NCI-H82 (cell line): ENCODE measurements around the gene DNM3.
A peak's percentile ranks its signal among the peaks of the same experiment; 100 is the strongest.
"Not testable (repeated sequence)": the region's sequence is repeated elsewhere in the genome, so short reads cannot be mapped to it uniquely, and the experiment has no call there.

ENCODE experiments used
- DNase-seq: peaks from one replicate; lab custom pipeline; 2025; lab: John Stamatoyannopoulos, UW

Gene DNM3

DNA sequence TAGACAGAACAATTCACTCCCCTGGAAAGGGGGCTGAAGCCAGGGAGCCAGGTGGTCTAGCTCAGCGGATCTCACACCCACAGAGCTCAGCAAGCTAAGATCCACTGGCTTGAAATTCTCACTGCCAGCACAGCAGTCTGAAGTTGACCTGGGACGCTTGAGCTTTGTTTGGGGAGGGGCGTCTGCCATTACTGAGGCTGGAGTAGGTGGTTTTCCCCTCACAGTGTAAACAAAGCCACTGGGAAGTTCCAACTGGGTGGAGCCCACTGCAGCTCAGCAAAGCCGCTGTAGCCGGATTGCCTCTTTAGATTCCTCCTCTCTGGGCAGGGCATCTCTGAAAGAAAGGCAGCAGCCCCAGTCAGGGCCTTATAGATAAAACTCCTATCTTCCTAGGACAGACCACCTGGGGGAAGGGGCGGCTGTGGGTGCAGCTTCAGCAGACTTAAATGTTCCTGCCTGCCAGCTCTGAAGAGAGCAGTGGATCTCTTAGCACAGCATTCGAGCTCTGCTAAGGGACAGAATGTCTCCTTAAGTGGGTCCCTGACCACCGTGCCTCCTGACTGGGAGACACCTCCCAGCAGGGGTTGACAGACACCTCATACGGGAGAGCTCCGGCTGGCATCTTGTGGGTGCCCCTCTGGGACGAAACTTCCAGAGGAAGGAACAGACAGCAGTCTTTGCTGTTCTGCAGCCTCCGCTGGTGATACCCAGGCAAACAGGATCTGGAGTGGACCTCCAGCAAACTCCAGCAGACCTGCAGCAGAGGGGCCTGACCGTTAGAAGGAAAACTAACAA, 183.8 kb downstream of the DNM3 start:
- DNase-seq, result not testable (repeated sequence)

DNA sequence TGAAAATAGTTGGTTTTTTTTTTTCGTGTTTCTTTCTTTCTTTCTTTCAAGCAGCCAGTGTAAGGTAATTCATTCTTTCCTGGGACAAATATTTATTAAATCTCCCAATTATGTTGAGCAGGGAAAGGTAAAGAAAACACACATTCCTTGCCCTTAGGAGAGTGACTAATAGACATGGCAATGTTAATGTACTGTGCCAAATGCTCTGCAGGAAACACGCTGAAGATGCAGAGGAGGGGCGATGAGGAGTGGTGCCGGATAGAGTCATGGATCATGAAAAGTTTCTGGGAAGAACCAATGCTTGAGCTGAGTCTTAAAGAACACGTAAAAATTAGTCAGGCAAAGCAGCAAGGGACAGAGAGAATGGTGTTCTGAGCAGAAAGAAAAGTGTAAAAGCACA, 199.2 kb downstream of the DNM3 start:
- DNase-seq, result no peak

DNA sequence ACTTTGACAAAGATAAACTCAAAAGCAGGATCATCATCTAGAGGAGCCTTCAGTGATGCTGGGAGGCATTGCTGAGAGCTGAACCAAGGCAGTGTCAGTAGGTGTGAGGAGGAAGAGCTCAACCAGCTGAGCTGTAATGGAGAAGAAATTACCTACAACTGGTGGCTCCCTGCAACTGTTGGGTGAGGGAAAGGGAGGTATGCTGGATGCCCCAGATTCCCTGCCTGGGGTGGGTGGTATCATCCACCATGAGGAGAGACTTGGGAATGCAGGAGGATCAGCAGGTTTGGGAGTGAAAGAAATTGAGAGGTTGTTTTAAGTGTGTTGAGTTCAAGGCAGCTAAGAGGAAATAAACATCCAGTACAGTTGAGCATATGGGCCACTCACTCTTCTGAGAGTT, 199.8 kb downstream of the DNM3 start:
- DNase-seq, result no peak

DNA sequence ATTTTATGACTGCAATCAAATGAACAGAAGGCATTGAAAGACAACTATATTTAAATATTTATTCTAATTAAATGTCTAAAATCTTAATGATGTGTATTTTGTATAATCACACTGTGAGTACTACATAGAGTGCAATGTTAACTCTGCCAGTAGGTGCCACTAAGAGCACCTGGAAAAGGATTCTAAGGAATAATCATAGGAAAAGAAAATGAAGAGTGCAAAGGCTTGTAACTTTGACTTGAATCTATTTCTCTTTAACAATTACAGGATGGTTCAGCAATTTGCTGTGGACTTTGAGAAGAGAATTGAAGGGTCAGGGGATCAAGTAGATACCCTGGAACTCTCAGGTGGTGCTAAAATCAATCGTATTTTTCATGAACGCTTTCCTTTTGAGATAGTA, 200.4 kb downstream of the DNM3 start:
- DNase-seq, result peak; percentile 42

- no peak for DNase-seq
Measured at GRCh38 chr1:172043900-172044299, 202.6 kb downstream of the DNM3 start.

GRCh38 chr1:172051898-172052297, 210.6 kb downstream of the DNM3 start:
- DNase-seq, result no peak

- peak; percentile 64 for DNase-seq
Measured at GRCh38 chr1:172054172-172054571, 212.9 kb downstream of the DNM3 start.

DNA sequence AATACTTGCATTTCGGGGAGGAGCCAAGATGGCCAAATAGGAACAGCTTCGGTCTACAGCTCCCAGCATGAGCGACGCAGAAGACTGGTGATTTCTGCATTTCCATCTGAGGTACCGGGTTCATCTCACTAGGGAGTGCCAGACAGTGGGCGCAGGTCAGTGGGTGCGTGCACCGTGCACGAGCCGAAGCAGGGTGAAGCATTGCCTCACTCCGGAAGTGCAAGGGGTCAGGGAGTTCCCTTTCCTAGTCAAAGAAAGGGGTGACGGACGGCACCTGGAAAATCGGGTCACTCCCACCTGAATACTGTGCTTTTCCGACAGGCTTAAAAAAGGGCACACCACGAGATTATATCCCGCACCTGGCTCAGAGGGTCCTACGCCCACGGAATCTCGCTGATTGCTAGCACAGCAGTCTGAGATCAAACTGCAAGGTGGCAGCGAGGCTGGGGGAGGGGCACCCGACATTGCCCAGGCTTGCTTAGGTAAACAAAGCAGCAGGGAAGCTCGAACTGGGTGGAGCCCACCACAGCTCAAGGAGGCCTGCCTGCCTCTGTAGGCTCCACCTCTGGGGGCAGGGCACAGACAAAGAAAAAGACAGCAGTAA, 214.6 kb downstream of the DNM3 start:
- not testable (repeated sequence) for DNase-seq

DNA sequence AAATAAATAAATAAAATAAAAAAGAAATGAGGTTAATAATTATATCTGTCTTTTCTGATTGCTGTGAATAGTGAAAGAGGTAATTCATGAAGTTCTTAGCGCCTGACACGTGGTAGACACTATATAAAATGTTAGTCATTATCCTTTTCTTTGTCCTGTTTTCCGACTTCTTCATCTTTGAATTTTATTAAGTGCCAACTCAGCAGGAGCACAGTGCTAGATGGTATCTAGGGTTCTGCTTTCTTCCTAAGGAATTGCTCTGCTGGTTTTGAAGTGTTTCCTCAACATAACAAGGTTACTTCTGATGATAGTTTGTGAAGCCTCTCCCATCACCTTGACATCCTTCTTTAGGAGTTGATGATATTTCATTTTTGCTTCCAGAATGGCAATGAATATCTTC, 227.0 kb downstream of the DNM3 start:
- no peak for DNase-seq

DNA sequence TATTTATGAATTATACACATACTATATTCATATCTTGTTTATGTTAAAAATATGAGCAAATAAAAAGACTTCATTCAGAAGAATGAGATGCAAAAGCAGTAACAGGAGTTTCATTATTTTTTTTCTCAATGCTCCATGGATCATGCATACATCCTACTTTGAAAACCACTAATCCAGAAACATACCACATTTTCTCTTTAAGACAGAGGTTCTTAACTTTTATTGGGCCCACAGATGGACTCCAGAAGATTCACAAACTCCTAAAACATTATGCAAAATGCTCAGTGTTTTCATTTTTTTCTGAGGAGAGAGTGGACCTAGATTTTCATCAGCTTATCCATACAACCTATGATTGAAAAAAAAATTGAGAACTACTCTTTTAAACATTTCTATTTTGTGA, 227.8 kb downstream of the DNM3 start:
- DNase-seq, result no peak

- DNase-seq, result no peak
Measured at GRCh38 chr1:172069534-172069933, 228.2 kb downstream of the DNM3 start.

DNA sequence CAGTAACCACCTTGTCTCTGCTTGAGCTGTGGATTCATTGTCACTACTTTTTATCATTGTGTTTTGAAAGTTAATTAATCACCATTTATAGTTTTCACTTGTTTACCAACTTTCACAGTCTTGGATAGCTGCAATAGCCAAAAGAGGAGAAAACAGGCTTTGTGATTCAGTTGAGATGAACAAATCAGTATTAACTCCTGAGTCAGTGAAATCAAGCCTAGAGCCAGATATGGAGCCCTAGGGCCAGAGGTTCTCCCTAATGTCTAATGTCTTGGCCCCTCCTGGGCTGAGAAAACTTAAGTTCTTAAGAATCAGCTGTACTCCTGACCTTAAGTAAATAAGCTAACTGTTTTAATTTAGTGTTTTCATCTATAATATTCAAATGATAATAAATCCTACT, 228.8 kb downstream of the DNM3 start:
- peak; percentile 7 for DNase-seq

GRCh38 chr1:172071746-172072145, 230.4 kb downstream of the DNM3 start:
- DNase-seq, result no peak

DNA sequence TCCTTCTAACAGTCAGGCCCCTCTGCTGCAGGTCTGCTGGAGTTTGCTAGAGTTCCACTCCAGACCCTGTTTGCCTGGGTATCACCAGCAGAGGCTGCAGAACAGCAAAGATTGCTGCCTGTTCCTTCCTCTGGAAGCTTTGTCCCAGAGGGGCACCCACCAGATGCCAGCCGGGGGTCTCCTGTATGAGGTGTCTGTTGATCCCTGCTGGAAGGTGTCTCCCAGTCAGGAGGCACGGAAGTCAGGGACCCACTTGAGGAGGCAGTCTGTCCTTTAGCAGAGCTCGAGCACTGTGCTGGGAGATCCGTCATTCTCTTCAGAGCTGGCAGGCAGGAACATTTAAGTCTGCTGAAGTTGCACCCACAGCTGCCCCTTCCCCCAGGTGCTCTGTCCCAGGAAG, 238.6 kb downstream of the DNM3 start:
- DNase-seq, result not testable (repeated sequence)

DNA sequence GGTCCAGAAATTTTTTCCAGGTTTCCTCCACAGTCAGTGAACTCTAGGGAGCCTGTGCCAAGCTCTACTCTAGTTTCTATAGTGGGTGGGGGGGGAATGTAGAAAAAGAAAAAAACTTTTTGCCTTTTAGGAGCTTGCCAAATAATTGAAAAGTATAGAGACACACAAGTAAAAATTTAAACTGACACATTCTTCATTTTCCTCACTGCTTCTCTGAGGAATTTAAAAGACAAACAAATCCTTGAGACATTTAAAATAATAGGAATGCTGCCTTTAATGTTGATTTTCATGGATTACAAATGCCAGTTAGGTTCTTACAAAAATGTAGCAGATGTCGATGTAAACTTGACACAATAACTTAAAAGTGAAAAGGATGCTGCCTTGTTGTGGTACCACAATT, 241.9 kb downstream of the DNM3 start:
- no peak for DNase-seq

- DNase-seq, result no peak
Measured at GRCh38 chr1:172084876-172085275, 243.6 kb downstream of the DNM3 start.

- DNase-seq, result peak; percentile 55
Measured at GRCh38 chr1:172085317-172085716, 244.0 kb downstream of the DNM3 start.

DNA sequence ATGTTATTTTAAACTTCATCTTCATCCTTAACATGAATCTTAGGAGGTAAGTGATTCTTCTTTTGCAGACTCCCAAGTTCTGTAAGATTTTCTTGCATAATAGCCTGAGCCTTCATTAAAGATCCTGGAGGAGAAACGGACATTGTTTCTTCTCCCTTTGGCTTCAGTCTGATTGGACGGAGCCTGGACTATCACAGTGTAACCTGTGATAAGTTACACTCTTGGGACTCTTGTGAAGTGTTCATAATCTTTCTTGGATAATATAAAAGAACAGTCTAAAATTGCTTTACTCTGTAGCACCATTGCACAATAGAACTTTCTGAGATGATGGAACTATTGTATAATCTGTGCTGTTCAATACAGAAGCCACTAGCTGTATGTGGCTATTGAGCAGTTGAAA, 244.8 kb downstream of the DNM3 start:
- DNase-seq, result no peak

DNA sequence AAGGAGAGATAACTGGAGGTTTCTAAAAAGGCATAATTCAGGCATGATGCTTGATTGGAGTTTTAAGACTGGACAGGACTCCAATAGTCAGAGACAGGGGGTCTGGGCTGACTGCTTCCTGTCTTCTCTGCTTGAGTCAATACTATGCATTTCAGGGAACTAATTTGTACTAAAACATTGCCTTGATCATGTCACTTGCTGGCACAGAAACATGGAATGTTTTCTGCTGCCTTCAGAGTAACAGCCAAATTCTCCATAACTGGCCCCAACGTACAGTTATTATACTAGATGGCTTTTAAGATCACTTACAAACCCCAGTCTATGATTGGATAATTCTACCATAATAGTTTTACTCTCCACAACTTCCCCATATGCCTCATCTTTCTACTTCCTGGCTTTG, 247.0 kb downstream of the DNM3 start:
- no peak for DNase-seq

DNA sequence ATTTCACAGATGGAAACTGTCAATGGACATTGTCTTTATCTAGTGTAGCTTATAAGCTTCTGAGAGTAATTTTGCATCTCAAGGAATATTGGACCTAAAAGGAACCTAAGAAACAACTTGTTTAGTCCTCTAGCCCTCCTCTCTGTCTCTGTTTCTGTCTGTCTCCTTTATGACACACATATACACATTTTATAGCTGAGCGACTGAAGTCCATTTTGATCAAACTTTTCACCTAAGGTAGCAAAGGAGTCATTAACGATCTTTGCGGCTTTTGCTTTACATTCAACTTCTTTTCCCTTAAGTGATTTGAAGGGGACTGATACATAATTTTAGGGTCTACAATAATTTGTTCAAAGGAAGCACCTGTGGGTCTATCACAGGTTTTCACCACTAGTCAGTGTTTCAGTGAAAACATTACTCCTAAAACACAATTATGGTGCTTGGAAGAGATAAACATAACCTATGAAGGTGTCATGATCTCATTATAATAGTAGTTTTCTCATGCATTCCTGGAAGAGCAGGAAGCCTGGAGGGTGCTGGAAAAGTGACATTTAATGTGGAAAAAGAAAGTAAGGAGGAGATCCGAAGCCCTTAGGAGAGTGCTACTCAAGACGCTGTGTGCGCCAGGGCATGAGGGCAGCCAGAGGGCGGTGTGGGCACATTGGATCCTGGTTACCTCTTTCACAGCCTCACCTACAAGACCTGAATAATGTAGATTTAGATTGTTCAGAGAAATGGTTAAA, 248.6 kb downstream of the DNM3 start:
- peak; percentile 43 for DNase-seq

- no peak for DNase-seq
Measured at GRCh38 chr1:172090511-172090817, 249.2 kb downstream of the DNM3 start.

DNA sequence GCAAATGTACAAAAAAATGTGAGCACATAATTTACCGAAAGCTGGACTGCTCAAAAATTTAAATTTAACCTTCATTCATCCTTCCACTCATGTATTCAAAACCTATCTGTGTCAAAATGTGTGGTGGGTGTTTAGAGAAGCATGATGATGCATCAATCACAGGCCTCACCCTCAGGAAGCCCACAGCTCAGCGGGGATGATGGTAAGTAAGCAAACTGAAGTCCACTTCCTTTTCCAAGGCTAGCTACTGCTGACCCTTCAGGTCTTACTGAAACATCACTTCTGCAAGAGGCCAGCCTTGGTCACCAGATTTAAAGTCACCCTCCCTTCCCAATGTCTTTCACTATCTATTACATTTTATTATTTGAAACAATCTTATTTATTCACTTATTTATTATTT, 254.5 kb downstream of the DNM3 start:
- DNase-seq, result no peak

- no peak for DNase-seq
Measured at GRCh38 chr1:172105230-172105629, 263.9 kb downstream of the DNM3 start.
